HCT116 (cell line): ENCODE measurements around the gene AS3MT. TPM values are rescaled to one million over a fixed set of nuclear protein-coding genes. Genes with fewer than 3 reads are reported as not detected.
A peak's percentile ranks its signal among the peaks of the same experiment; 100 is the strongest.

Experiments
- ATAC-seq: fragments of 200-7000 bp; cut with Tn5 transposase; 2 replicates; pipeline ENCODE4 v1.9.1; 2020; ENCODE audit warnings: mild to moderate bottlenecking, moderate library complexity
- BruUV-seq: library from RNA; stranded (reverse); fragments of 400-500 nt; replicated peaks from 2 replicates; lab custom pipeline; 2021; lab: Mats Ljungman, UMichigan
- CTCF ChIA-PET: fragments of 300-600 bp; sonication (Branson Sonifier 250); formaldehyde crosslinking; loops from one replicate; lab custom pipeline; 2021; ENCODE audit warnings: antibody characterized with exemption; lab: Charles Lee
- POLR2A ChIA-PET: fragments of 300-600, 350-600 bp; sonication (Branson Sonifier 250); formaldehyde crosslinking; loops from one replicate; lab custom pipeline; 2021; ENCODE audit warnings: antibody characterized with exemption; lab: Charles Lee
- RAD21 ChIA-PET, 2 experiments: fragments of 300-600 bp; sonication (Branson Sonifier 250); formaldehyde crosslinking; loops; one replicate each; lab custom pipeline; 2023; ENCODE audit warnings: low total read pairs in 2 of 2; ENCODE audit not compliant: uncharacterized antibody in 2 of 2, unreplicated experiment in 2 of 2, low non-redundant PET in 1 of 2; lab: Charles Lee
- DNase-seq: peaks from one replicate; pipeline ENCODE4 v3.0.0-alpha.2; 2010; ENCODE audit warnings: low read depth, low spot score
- H2AFZ ChIP-seq: fragments of 200-600 bp; shearing (Covaris generic), sonication (generic); 2 replicates; pipeline ENCODE4 v1.6.1; 2017; ENCODE audit warnings: low read depth, mixed run types, mixed read lengths, antibody characterized with exemption, low read length; ENCODE audit not compliant: poor library complexity, severe bottlenecking
- H3K27ac ChIP-seq: 2 replicates; pipeline ENCODE4 v1.5.1; 2012; ENCODE audit warnings: low read depth, low read length
- H3K27me3 ChIP-seq: fragments of 200-600 bp; sonication (generic); 2 replicates; pipeline ENCODE4 v1.6.1; 2016; ENCODE audit warnings: mixed run types, low read length, mixed read lengths; ENCODE audit not compliant: insufficient read depth
- H3K36me3 ChIP-seq, 2 experiments: fragments of 200-500 bp in 1 of 2; fragments of 200-600 bp in 1 of 2; sonication (Bioruptor generic) in 1 of 2; sonication (generic) in 1 of 2; 2 replicates each; pipeline versions ENCODE4 v1.5.1 to v1.6.1; 2014 to 2016; ENCODE audit warnings: low read length in 2 of 2, inconsistent platforms in 1 of 2, mixed read lengths in 1 of 2, mixed run types in 1 of 2; ENCODE audit not compliant: insufficient read depth in 2 of 2, control insufficient read depth in 1 of 2
- H3K4me1 ChIP-seq, 2 experiments: fragments of 200-600 bp in 1 of 2; sonication (generic) in 1 of 2; 2 replicates each; pipeline versions ENCODE4 v1.5.1 to v1.6.1; 2012 to 2017; ENCODE audit warnings: low read length in 2 of 2, inconsistent platforms in 1 of 2, mild to moderate bottlenecking in 1 of 2, mixed read lengths in 1 of 2, mixed run types in 1 of 2, moderate library complexity in 1 of 2; ENCODE audit not compliant: insufficient read depth in 2 of 2, control insufficient read depth in 1 of 2
- H3K4me2 ChIP-seq: fragments of 200-600 bp; sonication (generic); 2 replicates; pipeline ENCODE4 v1.6.1; 2017; ENCODE audit warnings: mixed run types, low read length, mixed read lengths
- H3K4me3 ChIP-seq, 2 experiments: fragments of 200-600 bp in 1 of 2; sonication (generic) in 1 of 2; replicated peaks in 1 of 2; 2 replicates each; pipeline ENCODE4 v1.5.1; 2011 to 2016; ENCODE audit warnings: low read length in 2 of 2, control low read depth in 1 of 2, low read depth in 1 of 2, mild to moderate bottlenecking in 1 of 2, mixed read lengths in 1 of 2, mixed run types in 1 of 2
- H3K79me2 ChIP-seq: fragments of 200-600 bp; sonication (generic); 2 replicates; pipeline ENCODE4 v1.6.1; 2017; ENCODE audit warnings: mild to moderate bottlenecking, mixed run types, low read length, moderate library complexity, mixed read lengths; ENCODE audit not compliant: insufficient read depth
- H3K9ac ChIP-seq: fragments of 200-600 bp; sonication (generic); 2 replicates; pipeline ENCODE4 v1.6.1; 2016; ENCODE audit warnings: low read length, mixed read lengths
- H3K9me2 ChIP-seq: fragments of 200-600 bp; sonication (generic), shearing (Covaris generic); 2 replicates; pipeline ENCODE4 v1.6.1; 2017; ENCODE audit warnings: mixed run types, mild to moderate bottlenecking, moderate library complexity; ENCODE audit not compliant: insufficient read depth
- H3K9me3 ChIP-seq, 2 experiments: fragments of 200-500 bp in 1 of 2; fragments of 200-600 bp in 1 of 2; sonication (Bioruptor generic) in 1 of 2; sonication (generic) in 1 of 2; 2 replicates each; pipeline ENCODE4 v1.6.1; 2014 to 2017; ENCODE audit warnings: low read length in 2 of 2, mixed read lengths in 2 of 2, inconsistent platforms in 1 of 2, low read depth in 1 of 2, mild to moderate bottlenecking in 1 of 2, mixed run types in 1 of 2, moderate library complexity in 1 of 2; ENCODE audit not compliant: control insufficient read depth in 1 of 2, insufficient read depth in 1 of 2
- H4K20me1 ChIP-seq: fragments of 200-600 bp; sonication (generic), shearing (Covaris generic); 2 replicates; pipeline ENCODE4 v1.6.1; 2017; ENCODE audit warnings: mixed run types, mild to moderate bottlenecking, moderate library complexity; ENCODE audit not compliant: insufficient read depth
- ATF3 ChIP-seq: IDR thresholded peaks from 2 replicates; pipeline ENCODE4 v1.6.1; 2012
- CBX3 ChIP-seq: IDR thresholded peaks from 2 replicates; pipeline ENCODE4 v1.6.1; 2012; ENCODE audit warnings: low read depth
- CEBPB ChIP-seq: IDR thresholded peaks from 2 replicates; pipeline ENCODE4 v1.6.1; 2012; ENCODE audit warnings: low read depth
- ELF1 ChIP-seq: IDR thresholded peaks from 2 replicates; pipeline ENCODE4 v1.6.1; 2012; ENCODE audit warnings: low read depth, borderline replicate concordance
- EZH2 ChIP-seq: fragments of 200-600 bp; sonication (generic); IDR thresholded peaks from 2 replicates; pipeline ENCODE4 v1.6.1; 2017; ENCODE audit warnings: antibody characterized with exemption, mixed run types
- JUND ChIP-seq: IDR thresholded peaks from 2 replicates; pipeline ENCODE4 v1.6.1; 2012
- POLR2A ChIP-seq: IDR thresholded peaks from 2 replicates; pipeline ENCODE4 v1.7.0; 2011; ENCODE audit warnings: borderline replicate concordance; ENCODE audit not compliant: insufficient read depth, insufficient read length; ENCODE audit errors: extremely low read depth
- POLR2AphosphoS5 ChIP-seq: IDR thresholded peaks from 2 replicates; pipeline ENCODE4 v1.6.1; 2011; ENCODE audit warnings: mild to moderate bottlenecking, low read depth, low read length, moderate library complexity
- SP1 ChIP-seq: IDR thresholded peaks from 2 replicates; pipeline ENCODE4 v1.6.1; 2012; ENCODE audit warnings: low read depth
- SRF ChIP-seq: IDR thresholded peaks from 2 replicates; pipeline ENCODE4 v1.6.1; 2012; ENCODE audit warnings: low read depth
- TCF7L2 ChIP-seq: IDR thresholded peaks from 2 replicates; pipeline ENCODE4 v1.7.0; 2011; ENCODE audit warnings: borderline replicate concordance, inconsistent platforms; ENCODE audit not compliant: insufficient read depth, insufficient read length; ENCODE audit errors: extremely low read depth
- YY1 ChIP-seq: IDR thresholded peaks from 2 replicates; pipeline ENCODE4 v1.6.1; 2011; ENCODE audit warnings: low read length, low read depth, moderate library complexity, mild to moderate bottlenecking; ENCODE audit not compliant: insufficient replicate concordance; ENCODE audit errors: extremely low read depth
- ZBTB33 ChIP-seq: IDR thresholded peaks from 2 replicates; pipeline ENCODE4 v1.6.1; 2011; ENCODE audit warnings: mild to moderate bottlenecking, low read length, moderate library complexity; ENCODE audit not compliant: insufficient replicate concordance; ENCODE audit errors: extremely low read depth
- ZNF274 ChIP-seq: fragments of 200-500 bp; sonication (Bioruptor generic); IDR thresholded peaks from 2 replicates; pipeline ENCODE4 v1.6.1; 2014; ENCODE audit warnings: mild to moderate bottlenecking, low read depth, low read length, inconsistent platforms
- intact Hi-C: fragments of 100-400 bp; cut with micrococcal nuclease; formaldehyde crosslinking; loops from 2 replicates; pipeline ENCODE4 v1.10.0; 2022
- total RNA-seq: library from RNA; stranded (reverse); gene quantifications from one replicate; pipeline ENCODE4 v1.2.1, GENCODE V29; 2021; ENCODE audit not compliant: unreplicated experiment

Gene AS3MT
- total RNA-seq, 1 experiment from 2014 or later, result 0.79 TPM

GRCh38 chr10:102863660-102864059 is 5.6 kb upstream of the AS3MT start:
- peaks cover 0 to 5% of the 10 kb centered on the region in 2 experiments; a peak in 2 of 4 replicates for H3K4me1 ChIP-seq
- ChIA-PET POLR2A (no interaction called here), CTCF (interaction anchor here (0.6 kb wide), 1 partner anchor 38 kb away, joined by 3 read pairs; no protein-coding TSS in a partner anchor), RAD21 (no interaction called here)
- BruUV-seq, result TSS peak; percentile 36
- H3K36me3 ChIP-seq, result peaks cover 0 to 3% of the 10 kb centered on the region in 2 experiments; a peak in 1 of 4 replicates
- H3K9me2 ChIP-seq, result no peaks in the 10 kb centered on the region
- no peaks in the 10 kb centered on the region for H3K27me3 ChIP-seq
- ATAC-seq (no peak), DNase-seq (no peak)
- intact Hi-C loops, result no loop called here
- no peaks in the 10 kb centered on the region for H3K9me3 ChIP-seq
- H2AFZ ChIP-seq, result no peak overlapping the region
- no peak overlapping the region for H3K27ac ChIP-seq
- no peaks in the 10 kb centered on the region; the same call in 1 of the 2 replicates for H4K20me1 ChIP-seq
- no peak overlapping the region for H3K4me3 ChIP-seq
- no peak overlapping the region for H3K9ac ChIP-seq
- H3K79me2 ChIP-seq, result no peaks in the 10 kb centered on the region
- TF ChIP-seq ZBTB33 (no peak), ELF1 (no peak), SP1 (no peak), JUND (no peak)
- H3K4me2 ChIP-seq, result no peak overlapping the region

GRCh38 chr10:102865620-102866019 is 3.6 kb upstream of the AS3MT start:
- no peak for DNase-seq
- Histone ChIP-seq H3K4me1 (peaks cover 0 to 5% of the 10 kb centered on the region in 2 experiments; a peak in 2 of 4 replicates), H3K9me2 (no peaks in the 10 kb centered on the region), H3K4me2 (no peak overlapping the region), H3K36me3 (peaks cover 0 to 1% of the 10 kb centered on the region in 2 experiments; a peak in 1 of 4 replicates), H3K79me2 (no peaks in the 10 kb centered on the region), H2AFZ (no peak overlapping the region)
- no peak for ATAC-seq
- POLR2A ChIA-PET, result no interaction called here
- RAD21 ChIA-PET, result no interaction called here
- TF ChIP-seq TCF7L2 (no peak), SRF (no peak), ATF3 (no peak), POLR2AphosphoS5 (no peak), EZH2 (no peak), YY1 (no peak), CEBPB (no peak; the same call in 1 of the 2 replicates), SP1 (no peak), CBX3 (no peak), JUND (no peak), ZNF274 (no peak), POLR2A (no peak)
- TF ChIP-seq, all 23 proteins: peak for 0
- no TSS peak for BruUV-seq
- intact Hi-C loops, result no loop called here
- no peaks in the 10 kb centered on the region for H3K27me3 ChIP-seq
- no peak overlapping the region for H3K9ac ChIP-seq
- no peaks in the 10 kb centered on the region; the same call in 1 of the 2 replicates for H4K20me1 ChIP-seq
- no peak overlapping the region for H3K27ac ChIP-seq
- no peaks in the 10 kb centered on the region for H3K9me3 ChIP-seq
- H3K4me3 ChIP-seq, result no peak overlapping the region
- CTCF ChIA-PET, result interaction anchor here (1.1 to 1.4 kb wide), 3 partner anchors 36 to 204 kb away, joined by 3 to 9 read pairs (median 4); no protein-coding TSS in a partner anchor
